Suprapubic skin (tissue), 4 donors: ENCODE data around the gene PSG1. TPM values are rescaled to one million over a fixed set of nuclear protein-coding genes. Genes with fewer than 3 reads are reported as not detected.
"Not testable (repeated sequence)": the region's sequence is repeated elsewhere in the genome, so short reads cannot be mapped to it uniquely, and the experiment has no call there.

Source experiments
- DNase-seq, 2 donors: peaks; one replicate each; pipeline ENCODE4 v3.0.0-alpha.2; 2019; ENCODE audit warnings: low spot score in 2 of 2
- H3K27ac ChIP-seq: fragments of 200-600 bp; sonication (generic); one replicate; pipeline ENCODE4 v1.5.1; 2019
- H3K27me3 ChIP-seq: fragments of 200-600 bp; sonication (generic); one replicate; pipeline ENCODE4 v1.5.1; 2019
- H3K36me3 ChIP-seq: fragments of 200-600 bp; sonication (generic); one replicate; pipeline ENCODE4 v1.5.1; 2019
- H3K4me1 ChIP-seq: fragments of 200-600 bp; sonication (generic); one replicate; pipeline ENCODE4 v1.5.1; 2019
- H3K4me3 ChIP-seq: fragments of 200-600 bp; sonication (generic); one replicate; pipeline ENCODE4 v1.5.1; 2019; ENCODE audit warnings: mild to moderate bottlenecking
- H3K9me3 ChIP-seq: fragments of 200-600 bp; sonication (generic); one replicate; pipeline ENCODE4 v1.5.1; 2019
- CTCF ChIP-seq, 2 donors: fragments of 200-600 bp in 1 of 2; fragments of 450-650 bp in 1 of 2; sonication (generic) in 1 of 2; IDR thresholded peaks; one replicate each; pipeline ENCODE4 v1.5.1; 2016 to 2019; ENCODE audit warnings: antibody characterized with exemption in 2 of 2, mild to moderate bottlenecking in 1 of 2, moderate library complexity in 1 of 2
- EP300 ChIP-seq: sonication (generic); formaldehyde crosslinking; IDR thresholded peaks from one replicate; pipeline ENCODE4 v1.6.1; 2017; ENCODE audit warnings: antibody characterized with exemption
- POLR2A ChIP-seq, 2 donors: fragments of 450-650 bp; IDR thresholded peaks; one replicate each; pipeline ENCODE4 v1.6.1; 2017; ENCODE audit warnings: antibody characterized with exemption in 2 of 2, mild to moderate bottlenecking in 2 of 2, moderate library complexity in 2 of 2
- POLR2AphosphoS5 ChIP-seq, 3 donors: sonication (generic); formaldehyde crosslinking; IDR thresholded peaks; one replicate each; pipeline ENCODE4 v1.6.1; 2017; ENCODE audit warnings: antibody characterized with exemption in 3 of 3
- WGBS: methylation state at CpG from one replicate; pipeline ENCODE4 v1.1.5; 2018; 5-methylcytosine and 5-hydroxymethylcytosine counted together
- total RNA-seq, 4 donors: library from RNA; depleted of rRNA; stranded (reverse); fragments of >200 nt; gene quantifications; one replicate each; pipeline ENCODE4 v1.1.0, GENCODE V29; 2016

Gene PSG1
- total RNA-seq, 4 donors from 2014 or later: not detected

DNA sequence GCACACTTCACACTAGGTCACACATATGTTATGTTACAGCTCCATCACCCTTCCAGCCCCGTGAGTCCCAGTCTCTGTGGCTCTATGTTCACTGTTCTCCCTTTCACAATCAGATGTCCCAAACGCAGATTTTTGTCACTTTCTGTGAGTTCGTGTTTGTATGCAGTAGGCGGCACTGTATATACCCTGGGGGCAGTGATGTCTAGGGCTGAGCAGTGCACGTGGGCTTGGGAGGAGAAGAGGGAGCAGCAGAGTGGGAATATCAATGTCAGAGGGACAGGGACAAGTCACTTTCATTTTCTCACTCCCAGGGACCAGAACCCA, 22.0 kb downstream of the PSG1 start:
- H3K9me3 ChIP-seq: no peaks in the 10 kb centered on the region
- H3K4me3 ChIP-seq: no peak overlapping the region
- TF ChIP-seq CTCF (IDR thresholded peaks at IDR 0.05) (no peak), EP300 (no peak), POLR2AphosphoS5 (IDR thresholded peaks at IDR 0.05) (no peak), POLR2A (IDR thresholded peaks at IDR 0.05) (no peak)
- H3K27ac ChIP-seq: no peak overlapping the region
- no peaks in the 10 kb centered on the region for H3K4me1 ChIP-seq
- no peak for DNase-seq
- H3K27me3 ChIP-seq: no peaks in the 10 kb centered on the region
- H3K36me3 ChIP-seq: no peaks in the 10 kb centered on the region
- 66% methylated on average over 5 of the region's 5 CpGs for WGBS

- not testable (repeated sequence) for H3K4me1 ChIP-seq, H3K4me3 ChIP-seq, DNase-seq, H3K27ac ChIP-seq, H3K27me3 ChIP-seq, H3K9me3 ChIP-seq, H3K36me3 ChIP-seq
- peak; percentile 35 to 46 for TF ChIP-seq CTCF (IDR thresholded peaks at IDR 0.05)
- WGBS: 71% methylated on average over 16 of the region's 19 CpGs
Observed at GRCh38 chr19:42856866-42857543, 22.5 kb downstream of the PSG1 start.

- not testable (repeated sequence) for H3K4me3 ChIP-seq, H3K36me3 ChIP-seq, H3K27ac ChIP-seq, DNase-seq, H3K27me3 ChIP-seq, H3K9me3 ChIP-seq
- 83% methylated on average over 3 of the region's 3 CpGs for WGBS
- H3K4me1 ChIP-seq: peaks cover 11% of the 10 kb centered on the region
Observed at GRCh38 chr19:42854745-42855144, 24.8 kb downstream of the PSG1 start.

GRCh38 chr19:42853231-42853630, 26.3 kb downstream of the PSG1 start:
- H3K27me3 ChIP-seq, H3K4me3 ChIP-seq, H3K9me3 ChIP-seq, DNase-seq, H3K36me3 ChIP-seq, H3K27ac ChIP-seq: not testable (repeated sequence)
- WGBS: 47% methylated on average over 1 of the region's 1 CpG
- H3K4me1 ChIP-seq: peaks cover 11% of the 10 kb centered on the region

DNA sequence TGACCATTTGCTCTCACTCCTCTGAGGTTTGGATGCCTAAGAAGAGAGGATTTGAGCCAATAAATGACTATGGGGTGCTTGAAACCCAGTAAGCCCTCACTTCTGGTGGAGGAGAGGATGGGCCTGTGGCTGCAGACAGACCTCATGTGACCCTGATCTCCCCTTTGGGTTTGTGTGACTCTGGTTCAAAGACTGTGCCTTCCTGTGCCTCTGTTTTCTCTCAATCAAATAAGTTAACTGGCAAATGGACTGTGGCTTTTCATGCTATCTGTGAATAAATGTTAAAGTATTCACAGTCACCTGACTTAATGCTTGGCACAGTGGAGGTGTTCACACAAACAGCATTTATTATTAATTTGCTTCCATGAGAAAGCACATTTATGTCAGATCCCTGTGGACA, 26.7 kb downstream of the PSG1 start:
- H3K27me3 ChIP-seq, DNase-seq, H3K4me3 ChIP-seq, H3K36me3 ChIP-seq, H3K27ac ChIP-seq, H3K9me3 ChIP-seq: not testable (repeated sequence)
- peaks cover 11% of the 10 kb centered on the region for H3K4me1 ChIP-seq

GRCh38 chr19:42851718-42852280, 27.7 kb downstream of the PSG1 start:
- not testable (repeated sequence) for H3K4me3 ChIP-seq, H3K36me3 ChIP-seq, DNase-seq, H3K9me3 ChIP-seq, H3K27me3 ChIP-seq
- Histone ChIP-seq H3K27ac (peak overlapping the region; percentile 73), H3K4me1 (peaks cover 11% of the 10 kb centered on the region)
- WGBS: 38% methylated on average over 1 of the region's 1 CpG

- peak in 1 of 2 donors; percentile 81 for DNase-seq
- no peak for TF ChIP-seq POLR2A (IDR thresholded peaks at IDR 0.05)
- no peak for TF ChIP-seq EP300
- TF ChIP-seq POLR2AphosphoS5 (IDR thresholded peaks at IDR 0.05): no peak
- no peak for TF ChIP-seq CTCF (IDR thresholded peaks at IDR 0.05)
- H3K36me3 ChIP-seq: no peaks in the 10 kb centered on the region
- 20% methylated on average over 6 of the region's 6 CpGs for WGBS
- H3K27me3 ChIP-seq: no peaks in the 10 kb centered on the region
- peak overlapping the region; percentile 73 for H3K27ac ChIP-seq
- H3K4me1 ChIP-seq: peaks cover 11% of the 10 kb centered on the region
- H3K9me3 ChIP-seq: no peaks in the 10 kb centered on the region
- H3K4me3 ChIP-seq: no peak overlapping the region
Observed at GRCh38 chr19:42850981-42851717, 28.4 kb downstream of the PSG1 start.
